A549 (cell line): Measurements from ENCODE around the gene RSRC1. TPM values are rescaled to one million over a fixed set of nuclear protein-coding genes. Genes with fewer than 3 reads are reported as not detected.

Source experiments
- ATAC-seq, 2 experiments: fragments of 200-7000 bp in 1 of 2; fragments of >200 bp in 1 of 2; cut with Nextera tagmentation in 1 of 2; cut with Tn5 transposase in 1 of 2; 3 replicates each; pipeline versions ENCODE4 v1.8.0 to v1.9.1; 2018 to 2020; ENCODE audit warnings: mild to moderate bottlenecking in 1 of 2, moderate library complexity in 1 of 2
- CTCF ChIA-PET: fragments of 300-600 bp; sonication (Branson Sonifier 250); formaldehyde crosslinking; extraction: SDS; loops from one replicate; lab custom pipeline; 2021; ENCODE audit warnings: antibody characterized with exemption, inconsistent platforms; lab: Yijun Ruan, JAX
- POLR2A ChIA-PET: fragments of 350-600 bp; formaldehyde crosslinking; extraction: SDS; loops from one replicate; lab custom pipeline; 2021; ENCODE audit warnings: antibody characterized with exemption, inconsistent platforms; lab: Yijun Ruan, JAX
- DNase-seq, 2 experiments: peaks; one replicate each; pipeline versions ENCODE4 v3.0.0 to v3.0.0-alpha.2; 2011 to 2016; ENCODE audit warnings: low read depth in 1 of 2, low spot score in 1 of 2
- FAIRE-seq: peaks from 2 replicates; lab custom pipeline; 2011; peaks lifted over from hg19 to GRCh38; lab: Jason Lieb, UNC
- H3K27ac ChIP-seq, 2 experiments: fragments of >200 bp; sonication (Bioruptor Twin); formaldehyde crosslinking; 3 replicates each; pipeline ENCODE4 v1.5.1; 2016 to 2017
- H3K4me1 ChIP-seq: fragments of >200 bp; sonication (Bioruptor Twin); formaldehyde crosslinking; 3 replicates; pipeline ENCODE4 v1.6.1; 2016
- H3K4me2 ChIP-seq: fragments of >200 bp; sonication (Bioruptor Twin); formaldehyde crosslinking; 3 replicates; pipeline ENCODE4 v1.6.1; 2016
- H3K4me3 ChIP-seq: fragments of >200 bp; sonication (Bioruptor Twin); formaldehyde crosslinking; 3 replicates; pipeline ENCODE4 v1.5.1; 2016
- H3K9me3 ChIP-seq: fragments of >200 bp; sonication (Bioruptor Twin); formaldehyde crosslinking; 3 replicates; pipeline ENCODE4 v1.6.1; 2016
- BCL3 ChIP-seq: fragments of >200 bp; sonication (Bioruptor Twin); formaldehyde crosslinking; IDR thresholded peaks from 3 replicates; pipeline ENCODE4 v1.6.1; 2016
- CBX2 ChIP-seq: fragments of 200-600 bp; sonication (generic); IDR thresholded peaks from 2 replicates; pipeline ENCODE4 v1.6.1; 2016; ENCODE audit warnings: low read depth, mild to moderate bottlenecking, borderline replicate concordance
- CEBPB ChIP-seq, 2 experiments: fragments of >200 bp in 1 of 2; sonication (Bioruptor Twin) in 1 of 2; formaldehyde crosslinking in 1 of 2; IDR thresholded peaks; 2 replicates each; pipeline ENCODE4 v1.6.1; 2012 to 2016
- CHD2 ChIP-seq: fragments of 150-350 bp; IDR thresholded peaks from 2 replicates; pipeline ENCODE4 v1.6.1; 2014; ENCODE audit warnings: low read length; ENCODE audit not compliant: partially characterized antibody
- EHF ChIP-seq: fragments of 250-450 bp; sonication (Bioruptor Pico); IDR thresholded peaks from 2 replicates; pipeline ENCODE4 v1.5.0; 2020; ENCODE audit warnings: mild to moderate bottlenecking
- EHMT2 ChIP-seq: fragments of 200-600 bp; sonication (generic); IDR thresholded peaks from 2 replicates; pipeline ENCODE4 v1.6.1; 2016; ENCODE audit warnings: antibody characterized with exemption, low read depth, mild to moderate bottlenecking, moderate library complexity
- ESRRA ChIP-seq: fragments of 150-350 bp; IDR thresholded peaks from 2 replicates; pipeline ENCODE4 v1.6.1; 2014; ENCODE audit warnings: mild to moderate bottlenecking, low read length, borderline replicate concordance
- FOSL2 ChIP-seq, 2 experiments: fragments of 450-650 bp in 1 of 2; fragments of >200 bp in 1 of 2; sonication (Bioruptor Twin) in 1 of 2; formaldehyde crosslinking; IDR thresholded peaks; 2 replicates each; pipeline versions ENCODE4 v1.5.0 to v1.6.1; 2016 to 2020; ENCODE audit warnings: mild to moderate bottlenecking in 1 of 2, moderate library complexity in 1 of 2
- HOXB13 ChIP-seq: fragments of 250-450 bp; sonication (Bioruptor Pico); IDR thresholded peaks from 2 replicates; pipeline ENCODE4 v1.5.0; 2020; ENCODE audit warnings: low read depth, mild to moderate bottlenecking, moderate library complexity
- KDM5A ChIP-seq: fragments of 200-600 bp; sonication (generic); IDR thresholded peaks from 2 replicates; pipeline ENCODE4 v1.6.1; 2016; ENCODE audit warnings: antibody characterized with exemption, mild to moderate bottlenecking
- MAZ ChIP-seq: fragments of 150-350 bp; IDR thresholded peaks from 2 replicates; pipeline ENCODE4 v1.6.1; 2014; ENCODE audit warnings: antibody characterized with exemption, low read depth, low read length, borderline replicate concordance
- NFE2L2 ChIP-seq: fragments of 150-350 bp; conservative IDR thresholded peaks from 2 replicates; pipeline ENCODE4 v1.6.1; 2014; ENCODE audit warnings: low read length
- NR3C1 ChIP-seq: fragments of >200 bp; sonication (Bioruptor Twin); formaldehyde crosslinking; IDR thresholded peaks from 3 replicates; pipeline ENCODE4 v1.6.1; 2017
- PHF8 ChIP-seq: fragments of 200-600 bp; sonication (generic); IDR thresholded peaks from 2 replicates; pipeline ENCODE4 v1.6.1; 2016; ENCODE audit warnings: low read depth, mild to moderate bottlenecking, antibody characterized with exemption, moderate library complexity, borderline replicate concordance
- POLR2AphosphoS2 ChIP-seq: conservative IDR thresholded peaks from 2 replicates; pipeline ENCODE4 v1.6.1; 2012; ENCODE audit warnings: low read length, improper control_type of control experiment, inconsistent platforms
- RAD21 ChIP-seq, 2 experiments: fragments of >200 bp in 1 of 2; sonication (Bioruptor Twin) in 1 of 2; formaldehyde crosslinking in 1 of 2; IDR thresholded peaks in 1 of 2; conservative IDR thresholded peaks in 1 of 2; 2 replicates in 1 of 2; 3 replicates in 1 of 2; pipeline ENCODE4 v1.6.1; 2012 to 2018; ENCODE audit warnings: inconsistent platforms in 1 of 2
- RARB ChIP-seq: fragments of 250-450 bp; sonication (Bioruptor Pico); IDR thresholded peaks from 2 replicates; pipeline ENCODE4 v1.8.0; 2021; ENCODE audit warnings: mild to moderate bottlenecking, moderate library complexity
- RCOR1 ChIP-seq: fragments of 150-350 bp; IDR thresholded peaks from 2 replicates; pipeline ENCODE4 v1.6.1; 2014; ENCODE audit warnings: antibody characterized with exemption, low read length, low read depth
- REST ChIP-seq: fragments of 200-600 bp; sonication (generic); IDR thresholded peaks from 2 replicates; pipeline ENCODE4 v1.6.1; 2016; ENCODE audit warnings: antibody characterized with exemption, mild to moderate bottlenecking, moderate library complexity
- RNF2 ChIP-seq: fragments of 200-600 bp; sonication (generic); IDR thresholded peaks from 2 replicates; pipeline ENCODE4 v1.6.1; 2016; ENCODE audit warnings: low read depth, mild to moderate bottlenecking, antibody characterized with exemption, moderate library complexity, borderline replicate concordance
- SMC3 ChIP-seq: fragments of >200 bp; sonication (Bioruptor Twin); formaldehyde crosslinking; IDR thresholded peaks from 3 replicates; pipeline ENCODE4 v1.6.1; 2018; ENCODE audit warnings: inconsistent platforms
- SREBF2 ChIP-seq: fragments of 450-650 bp; IDR thresholded peaks from 2 replicates; pipeline ENCODE4 v1.6.1; 2014; ENCODE audit warnings: mild to moderate bottlenecking, moderate library complexity
- ZC3H11A ChIP-seq: fragments of 450-650 bp; IDR thresholded peaks from 2 replicates; pipeline ENCODE4 v1.6.1; 2014; ENCODE audit warnings: antibody characterized with exemption, mild to moderate bottlenecking
- WGBS: methylation state at CpG from one replicate; pipeline ENCODE4 v1.1.6; 2017; ENCODE audit errors: missing lambda C conversion rate; 5-methylcytosine and 5-hydroxymethylcytosine counted together
- polyA plus RNA-seq, 4 experiments: library from polyadenylated mRNA; depleted of rRNA in 3 of 4; stranded (reverse); fragments of >200 nt; fragmentation: RNase III in 1 of 4; extraction: RNeasy Plus Mini Kit Qiagen cat#74134 plus additional on column Dnase treatment in 1 of 4; gene quantifications; 2 replicates in 3 of 4; 3 replicates in 1 of 4; pipeline ENCODE4 v1.2.3, GENCODE V29; 2011 to 2017
- TF ChIP-seq, protein P1 (sequence below): fragments of 250-450 bp; sonication (Bioruptor Pico); IDR thresholded peaks from 2 replicates; pipeline ENCODE4 v1.5.0; 2020; ENCODE audit warnings: low read depth, mild to moderate bottlenecking, moderate library complexity
- TF ChIP-seq, protein P2 (sequence below): IDR thresholded peaks from 2 replicates; pipeline ENCODE4 v1.6.1; 2012
- TF ChIP-seq, protein P3 (sequence below): IDR thresholded peaks from 2 replicates; pipeline ENCODE4 v1.6.1; 2012; ENCODE audit warnings: low read depth, borderline replicate concordance

RSRC1 gene
- polyA plus RNA-seq, 2 of the 4 experiments (the other 2 are of a cell fraction), result 17.5 to 52.2 TPM

GRCh38 chr3:158134363-158134762, 24.5 kb downstream of the RSRC1 start:
- H3K27ac ChIP-seq, result no peak overlapping the region
- ATAC-seq (no peak), FAIRE-seq (peak; percentile 18), DNase-seq (no peak)
- H3K4me1 ChIP-seq, result no peaks in the 10 kb centered on the region
- H3K4me2 ChIP-seq, result no peak overlapping the region
- CTCF ChIA-PET, result interaction anchor here (0.7 kb wide), 1 partner anchor 34 kb away, joined by 4 read pairs; no protein-coding TSS in a partner anchor
- H3K9me3 ChIP-seq, result no peaks in the 10 kb centered on the region
- no peak overlapping the region for H3K4me3 ChIP-seq
- WGBS, result 97% methylated on average over 2 of the region's 2 CpGs
- POLR2A ChIA-PET, result no interaction called here
- no peak for TF ChIP-seq RARB (CRISPR knock-in tag)
- no peak for TF ChIP-seq SREBF2
- no peak for TF ChIP-seq CHD2
- TF ChIP-seq NFE2L2, result no peak
- no peak for TF ChIP-seq MAZ
- no peak for TF ChIP-seq ESRRA
- TF ChIP-seq EHF, result no peak
- no peak for TF ChIP-seq FOSL2 (IDR thresholded peaks at IDR 0.05)
- TF ChIP-seq FOSL2 (CRISPR knock-in tag; IDR thresholded peaks at IDR 0.05), result no peak
- no peak for TF ChIP-seq RNF2
- TF ChIP-seq, all 56 proteins: peak for 0

DNA sequence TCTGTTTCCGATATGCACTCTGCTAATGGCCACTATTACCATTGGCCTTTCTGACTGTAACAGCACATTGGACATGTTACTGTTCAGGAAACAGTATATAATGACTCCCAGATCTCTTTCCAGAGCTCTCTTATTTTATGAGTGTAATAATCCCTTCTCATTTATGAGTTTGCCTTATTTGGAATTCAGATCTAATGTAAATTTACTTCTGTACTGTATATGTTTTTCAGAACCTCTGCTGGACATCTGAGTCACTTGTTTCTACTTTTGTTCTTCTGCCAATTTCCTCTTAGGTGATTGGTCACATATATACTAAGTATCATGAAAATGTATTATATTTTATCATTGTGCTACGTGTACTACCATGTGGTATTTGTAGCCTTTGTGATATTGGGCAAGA, 30.5 kb downstream of the RSRC1 start:
- H3K4me1 ChIP-seq, result no peaks in the 10 kb centered on the region
- no peak overlapping the region for H3K27ac ChIP-seq
- ATAC-seq, result no peak
- WGBS, result 88% methylated on average over 2 of the region's 2 CpGs
- no peaks in the 10 kb centered on the region for H3K9me3 ChIP-seq
- no peak overlapping the region for H3K4me3 ChIP-seq
- ChIA-PET POLR2A (no interaction called here), CTCF (no interaction called here)
- no peak overlapping the region for H3K4me2 ChIP-seq
- DNase-seq, result no peak
- TF ChIP-seq RAD21 (conservative IDR thresholded peaks at IDR 0.05 in 1 of 2, IDR thresholded peaks at IDR 0.05 in 1 of 2) (no peak), PHF8 (no peak), ZC3H11A (no peak), FOSL2 (IDR thresholded peaks at IDR 0.05) (no peak), FOSL2 (CRISPR knock-in tag; IDR thresholded peaks at IDR 0.05) (no peak), NFE2L2 (no peak), CEBPB (IDR thresholded peaks at IDR 0.05) (no peak)
- TF ChIP-seq, protein P1, sequence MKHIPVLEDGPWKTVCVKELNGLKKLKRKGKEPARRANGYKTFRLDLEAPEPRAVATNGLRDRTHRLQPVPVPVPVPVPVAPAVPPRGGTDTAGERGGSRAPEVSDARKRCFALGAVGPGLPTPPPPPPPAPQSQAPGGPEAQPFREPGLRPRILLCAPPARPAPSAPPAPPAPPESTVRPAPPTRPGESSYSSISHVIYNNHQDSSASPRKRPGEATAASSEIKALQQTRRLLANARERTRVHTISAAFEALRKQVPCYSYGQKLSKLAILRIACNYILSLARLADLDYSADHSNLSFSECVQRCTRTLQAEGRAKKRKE (CRISPR knock-in tag), result no peak
- no peak for FAIRE-seq

- 93% methylated on average over 2 of the region's 2 CpGs for WGBS
- DNase-seq (no peak), FAIRE-seq (no peak), ATAC-seq (no peak)
- Histone ChIP-seq H3K27ac (no peak overlapping the region), H3K4me2 (no peak overlapping the region), H3K4me3 (no peak overlapping the region), H3K4me1 (no peaks in the 10 kb centered on the region), H3K9me3 (no peaks in the 10 kb centered on the region)
- POLR2A ChIA-PET, result no interaction called here
- CTCF ChIA-PET, result interaction anchor here (0.7 to 1.1 kb wide), 4 partner anchors 12 to 213 kb away, joined by 3 read pairs; no protein-coding TSS in a partner anchor
- TF ChIP-seq NR3C1 (no peak), EHMT2 (no peak), CBX2 (no peak), KDM5A (no peak), REST (no peak), BCL3 (no peak), HOXB13 (CRISPR knock-in tag) (no peak), POLR2AphosphoS2 (no peak), RCOR1 (no peak), PHF8 (no peak), SMC3 (no peak)
- TF ChIP-seq, protein P2, sequence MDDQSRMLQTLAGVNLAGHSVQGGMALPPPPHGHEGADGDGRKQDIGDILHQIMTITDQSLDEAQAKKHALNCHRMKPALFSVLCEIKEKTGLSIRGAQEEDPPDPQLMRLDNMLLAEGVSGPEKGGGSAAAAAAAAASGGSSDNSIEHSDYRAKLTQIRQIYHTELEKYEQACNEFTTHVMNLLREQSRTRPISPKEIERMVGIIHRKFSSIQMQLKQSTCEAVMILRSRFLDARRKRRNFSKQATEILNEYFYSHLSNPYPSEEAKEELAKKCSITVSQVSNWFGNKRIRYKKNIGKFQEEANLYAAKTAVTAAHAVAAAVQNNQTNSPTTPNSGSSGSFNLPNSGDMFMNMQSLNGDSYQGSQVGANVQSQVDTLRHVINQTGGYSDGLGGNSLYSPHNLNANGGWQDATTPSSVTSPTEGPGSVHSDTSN, result no peak
- TF ChIP-seq, protein P3, sequence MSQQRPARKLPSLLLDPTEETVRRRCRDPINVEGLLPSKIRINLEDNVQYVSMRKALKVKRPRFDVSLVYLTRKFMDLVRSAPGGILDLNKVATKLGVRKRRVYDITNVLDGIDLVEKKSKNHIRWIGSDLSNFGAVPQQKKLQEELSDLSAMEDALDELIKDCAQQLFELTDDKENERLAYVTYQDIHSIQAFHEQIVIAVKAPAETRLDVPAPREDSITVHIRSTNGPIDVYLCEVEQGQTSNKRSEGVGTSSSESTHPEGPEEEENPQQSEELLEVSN, result no peak
These were observed 38.3 kb downstream of the RSRC1 start for GRCh38 chr3:158148218-158148617.
